ENCODE data around the gene TTLL12.

Gene TTLL12

DNA sequence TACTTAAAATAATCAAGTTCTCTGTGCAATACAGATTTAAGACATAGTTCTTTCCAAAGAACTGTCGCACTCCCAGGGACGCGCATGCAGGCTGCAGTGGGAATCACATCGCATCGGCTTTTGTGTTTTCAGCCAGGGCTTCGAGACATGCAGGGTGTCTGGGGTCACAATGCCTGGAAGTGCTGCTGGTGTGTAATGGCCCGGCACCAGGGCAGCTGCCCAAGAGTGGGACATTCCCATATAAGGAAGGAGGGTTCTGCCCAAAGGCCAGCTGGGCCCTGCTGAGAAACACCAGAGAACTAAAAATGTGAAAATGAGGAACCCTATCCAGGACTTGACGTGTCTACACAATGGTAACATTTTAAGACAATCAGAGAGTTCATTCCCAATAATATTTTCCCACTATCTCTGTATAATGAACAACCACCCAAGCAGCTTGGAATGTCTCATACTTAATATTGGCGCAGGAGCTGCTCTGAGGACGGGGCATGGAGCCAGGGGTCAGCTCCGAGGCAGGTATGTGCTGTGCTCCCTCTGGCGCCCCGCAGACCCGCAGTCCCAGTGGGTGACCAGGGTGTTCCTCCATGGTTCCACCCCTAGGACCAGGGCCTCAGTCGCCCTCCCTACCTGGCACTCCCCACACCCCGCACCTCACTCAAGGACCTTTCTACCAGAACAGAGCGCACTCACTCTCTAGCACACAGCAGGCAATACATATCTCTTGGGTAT, 55.0 kb downstream of the TTLL12 start:
- TF ChIP-seq, protein P1, sequence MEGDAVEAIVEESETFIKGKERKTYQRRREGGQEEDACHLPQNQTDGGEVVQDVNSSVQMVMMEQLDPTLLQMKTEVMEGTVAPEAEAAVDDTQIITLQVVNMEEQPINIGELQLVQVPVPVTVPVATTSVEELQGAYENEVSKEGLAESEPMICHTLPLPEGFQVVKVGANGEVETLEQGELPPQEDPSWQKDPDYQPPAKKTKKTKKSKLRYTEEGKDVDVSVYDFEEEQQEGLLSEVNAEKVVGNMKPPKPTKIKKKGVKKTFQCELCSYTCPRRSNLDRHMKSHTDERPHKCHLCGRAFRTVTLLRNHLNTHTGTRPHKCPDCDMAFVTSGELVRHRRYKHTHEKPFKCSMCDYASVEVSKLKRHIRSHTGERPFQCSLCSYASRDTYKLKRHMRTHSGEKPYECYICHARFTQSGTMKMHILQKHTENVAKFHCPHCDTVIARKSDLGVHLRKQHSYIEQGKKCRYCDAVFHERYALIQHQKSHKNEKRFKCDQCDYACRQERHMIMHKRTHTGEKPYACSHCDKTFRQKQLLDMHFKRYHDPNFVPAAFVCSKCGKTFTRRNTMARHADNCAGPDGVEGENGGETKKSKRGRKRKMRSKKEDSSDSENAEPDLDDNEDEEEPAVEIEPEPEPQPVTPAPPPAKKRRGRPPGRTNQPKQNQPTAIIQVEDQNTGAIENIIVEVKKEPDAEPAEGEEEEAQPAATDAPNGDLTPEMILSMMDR (IDR thresholded peaks at IDR 0.05; ENCODE audit: insufficient read depth, low read depth, low read length, missing control alignments) = no peak
- no peak overlapping the region for H3K4me3 ChIP-seq (ENCODE audit: low read length)
- no peak for DNase-seq (ENCODE audit: low read depth)

DNA sequence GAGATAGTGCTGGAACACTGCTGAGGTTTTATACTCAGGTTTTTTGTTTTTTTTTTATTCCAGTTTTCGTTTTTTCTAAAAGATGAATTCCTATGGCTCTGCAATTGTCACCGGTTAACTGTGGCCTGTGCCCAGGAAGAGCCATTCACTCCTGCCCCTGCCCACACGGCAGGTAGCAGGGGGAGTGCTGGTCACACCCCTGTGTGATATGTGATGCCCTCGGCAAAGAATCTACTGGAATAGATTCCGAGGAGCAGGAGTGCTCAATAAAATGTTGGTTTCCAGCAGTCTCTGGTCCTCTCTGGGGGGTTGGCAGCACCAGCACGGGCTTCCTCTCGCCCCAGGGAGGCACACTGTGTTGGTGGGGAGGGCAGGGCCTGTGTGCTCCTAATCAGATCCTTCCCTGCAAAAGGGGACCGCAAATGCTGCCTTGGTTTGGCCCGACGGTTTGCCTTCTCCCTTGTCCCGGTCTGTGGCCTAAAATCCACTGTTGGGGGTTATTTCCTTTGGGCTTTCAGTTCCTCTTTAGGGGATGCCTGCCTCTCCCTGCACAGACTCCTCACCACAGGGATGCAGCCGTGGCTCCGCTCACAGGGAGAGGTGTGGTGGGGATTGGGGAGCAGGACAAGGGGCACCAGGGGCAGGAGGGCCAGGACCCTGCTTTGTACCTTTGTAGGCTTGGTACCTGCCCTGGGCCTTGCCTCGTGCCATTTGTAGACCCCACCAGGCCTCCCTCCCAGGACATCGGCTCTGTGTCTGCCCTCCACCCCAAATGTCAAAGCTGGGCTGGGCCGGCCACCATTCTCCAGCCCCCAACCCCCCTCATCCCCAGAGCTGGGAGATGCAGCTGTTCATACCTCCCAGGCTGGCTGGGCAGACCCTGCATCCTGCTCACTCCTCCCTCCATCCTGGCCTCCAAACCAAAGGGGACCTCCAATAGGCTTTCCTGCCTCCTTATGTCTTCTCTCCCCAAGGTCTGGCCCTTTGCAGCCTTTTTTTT, 57.2 kb downstream of the TTLL12 start:
- TF ChIP-seq, protein P1 (IDR thresholded peaks at IDR 0.05; ENCODE audit: insufficient read depth, low read depth, low read length, missing control alignments) = no peak
- H3K4me3 ChIP-seq (ENCODE audit: low read length) = no peak overlapping the region
- DNase-seq (ENCODE audit: low read depth) = no peak

DNA sequence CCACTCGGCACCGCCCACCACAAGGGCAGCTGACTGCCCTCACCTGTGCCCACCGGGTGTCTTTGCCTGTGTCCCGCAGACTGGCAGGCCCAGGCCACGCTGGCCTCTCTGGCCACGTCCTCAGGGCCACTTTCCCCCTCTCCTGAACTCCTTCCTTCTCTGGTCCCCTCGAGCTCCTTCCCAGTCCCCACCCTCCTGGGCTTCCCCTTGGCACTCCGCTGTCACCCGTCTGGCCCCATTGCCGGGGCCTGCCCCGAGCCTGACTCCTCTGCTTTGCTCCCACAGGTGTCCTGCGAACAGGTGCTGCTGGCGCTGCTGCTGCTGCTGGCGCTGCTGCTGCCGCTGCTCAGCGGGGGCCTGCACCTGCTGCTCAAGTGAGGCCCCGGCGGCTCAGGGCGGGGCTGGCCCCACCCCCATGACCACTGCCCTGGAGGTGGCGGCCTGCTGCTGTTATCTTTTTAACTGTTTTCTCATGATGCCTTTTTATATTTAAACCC, 58.0 kb downstream of the TTLL12 start:
- DNase-seq (ENCODE audit: low read depth) = no peak
- TF ChIP-seq, protein P1 (IDR thresholded peaks at IDR 0.05; ENCODE audit: insufficient read depth, low read depth, low read length, missing control alignments) = no peak
- H3K4me3 ChIP-seq (ENCODE audit: low read length) = no peak overlapping the region

DNA sequence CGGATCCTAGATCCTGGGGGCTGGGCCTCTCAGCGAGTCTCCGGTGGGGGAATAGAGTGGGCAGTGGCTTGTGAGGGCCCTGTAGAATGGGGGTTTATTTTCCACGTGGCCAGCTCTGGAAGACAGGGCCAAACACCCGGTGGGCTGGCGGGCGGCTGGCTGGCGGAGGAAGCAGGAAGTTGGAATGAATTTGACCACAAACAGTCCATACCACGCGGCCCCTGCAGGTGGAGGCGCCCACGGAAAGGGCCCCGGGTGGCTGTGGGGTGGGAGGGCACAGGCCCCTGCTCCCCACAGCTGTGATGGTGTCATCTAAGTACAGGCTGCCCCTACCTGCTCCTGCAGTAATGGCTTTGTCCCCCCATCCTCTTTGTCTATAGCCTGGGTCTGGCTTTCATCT, 58.8 kb downstream of the TTLL12 start:
- DNase-seq (ENCODE audit: low read depth) = no peak
- TF ChIP-seq, protein P1 (IDR thresholded peaks at IDR 0.05; ENCODE audit: insufficient read depth, low read depth, low read length, missing control alignments) = no peak
- peak overlapping the region; percentile 36 for H3K4me3 ChIP-seq (ENCODE audit: low read length)

DNA sequence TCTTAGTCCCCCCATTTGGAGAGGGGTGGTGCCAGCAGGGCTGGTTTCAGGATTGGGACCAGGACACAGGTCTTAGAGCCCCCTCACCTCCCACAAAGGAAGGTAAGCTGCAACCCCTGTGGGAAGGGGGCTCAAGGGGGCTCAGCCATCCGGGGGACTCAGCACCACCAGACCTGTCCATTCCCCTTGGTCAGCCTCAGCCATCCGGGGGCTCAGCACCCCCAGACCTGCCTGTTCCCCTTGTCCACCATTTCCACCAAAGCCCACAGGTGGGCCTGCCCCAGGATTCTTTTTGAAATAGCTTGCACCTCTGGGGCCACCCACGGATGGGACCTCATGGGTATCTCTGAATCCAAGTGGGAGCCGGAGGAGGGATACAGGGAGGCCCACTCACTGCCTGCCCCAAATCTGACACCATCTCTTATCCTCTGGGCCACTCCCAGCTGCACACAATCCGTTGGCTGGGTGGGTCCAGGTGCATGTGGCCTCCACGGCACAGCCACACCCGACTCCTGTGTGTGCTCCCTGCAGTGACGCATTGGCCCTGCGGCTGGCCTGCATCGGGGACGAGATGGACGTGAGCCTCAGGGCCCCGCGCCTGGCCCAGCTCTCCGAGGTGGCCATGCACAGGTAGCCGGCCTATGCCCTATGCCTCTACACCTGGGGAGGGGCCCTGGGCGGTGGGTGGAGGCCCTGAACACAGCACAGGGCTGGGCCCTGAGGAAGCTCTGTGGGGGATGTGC, 59.6 kb downstream of the TTLL12 start:
- TF ChIP-seq, protein P1 (IDR thresholded peaks at IDR 0.05; ENCODE audit: insufficient read depth, low read depth, low read length, missing control alignments) = no peak
- peak overlapping the region; percentile 36 for H3K4me3 ChIP-seq (ENCODE audit: low read length)
- DNase-seq (ENCODE audit: low read depth) = peak; percentile 84

DNA sequence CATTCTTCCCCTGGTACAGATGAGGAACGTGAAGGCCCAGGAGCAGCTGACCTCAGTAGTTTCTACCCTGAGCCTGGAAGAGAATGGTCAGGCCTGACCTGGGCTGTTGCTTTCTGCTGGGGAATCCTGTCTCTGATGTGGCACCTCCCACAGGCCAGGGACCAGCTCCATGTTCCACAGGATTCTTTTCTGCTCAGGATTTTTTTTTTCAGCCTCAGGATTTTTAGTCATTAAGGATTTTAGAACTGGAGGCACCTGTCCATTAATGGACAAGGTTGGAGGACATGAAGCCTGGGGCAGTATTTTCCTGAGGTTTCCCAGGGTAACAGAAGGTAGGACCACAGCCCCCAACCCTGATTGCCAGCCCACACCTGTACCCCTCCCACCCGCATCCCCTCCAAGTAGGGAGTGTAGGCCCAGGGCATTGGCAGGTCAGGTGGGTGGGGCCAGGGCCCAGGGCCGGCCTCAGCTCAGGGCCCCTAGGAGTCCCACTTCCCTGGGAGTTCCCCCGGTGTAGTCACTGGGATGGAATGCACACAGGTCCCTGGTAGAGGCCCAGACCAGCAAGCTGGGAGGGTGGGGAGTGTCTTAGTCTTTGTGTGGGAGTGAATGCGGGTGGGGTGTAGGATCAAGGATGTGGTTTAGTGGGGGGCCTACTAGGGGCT, 60.3 kb downstream of the TTLL12 start:
- no peak overlapping the region for H3K4me3 ChIP-seq (ENCODE audit: low read length)
- peak; percentile 89 for DNase-seq (ENCODE audit: low read depth)
- TF ChIP-seq, protein P1 (IDR thresholded peaks at IDR 0.05; ENCODE audit: insufficient read depth, low read depth, low read length, missing control alignments) = no peak

All from epithelial cell of esophagus (primary cell).